ENCODE measurements around the gene PARD3.
"Not testable (repeated sequence)": the region's sequence is repeated elsewhere in the genome, so short reads cannot be mapped to it uniquely, and the experiment has no call there.

Gene PARD3

GRCh38 chr10:34446049-34446448, 369.0 kb downstream of the PARD3 start:
- no peaks in the 10 kb centered on the region for H3K4me1 ChIP-seq (ENCODE audit: control insufficient read depth, low read depth, low read length)
- no peak overlapping the region for H3K4me3 ChIP-seq (ENCODE audit: low read length)
- H3K9me3 ChIP-seq (ENCODE audit: control insufficient read depth, low read depth, low read length) = no peaks in the 10 kb centered on the region
- no peaks in the 10 kb centered on the region for H3K36me3 ChIP-seq (ENCODE audit: control insufficient read depth, low read depth, low read length)
- H3K27me3 ChIP-seq (ENCODE audit: control insufficient read depth, insufficient read depth, low read length) = no peaks in the 10 kb centered on the region
- H3K9ac ChIP-seq (ENCODE audit: low read length) = no peak overlapping the region
- H3K27ac ChIP-seq (ENCODE audit: low read length) = no peak overlapping the region

- H3K27ac ChIP-seq (ENCODE audit: low read length) = no peak overlapping the region
- H3K9me3 ChIP-seq (ENCODE audit: control insufficient read depth, low read depth, low read length) = no peaks in the 10 kb centered on the region
- no peaks in the 10 kb centered on the region for H3K4me1 ChIP-seq (ENCODE audit: control insufficient read depth, low read depth, low read length)
- no peak overlapping the region for H3K9ac ChIP-seq (ENCODE audit: low read length)
- H3K36me3 ChIP-seq (ENCODE audit: control insufficient read depth, low read depth, low read length) = no peaks in the 10 kb centered on the region
- H3K4me3 ChIP-seq (ENCODE audit: low read length) = no peak overlapping the region
- H3K27me3 ChIP-seq (ENCODE audit: control insufficient read depth, insufficient read depth, low read length) = no peaks in the 10 kb centered on the region
These were observed 370.6 kb downstream of the PARD3 start for GRCh38 chr10:34444223-34445183.

GRCh38 chr10:34439386-34439785, 375.7 kb downstream of the PARD3 start:
- H3K4me1 ChIP-seq (ENCODE audit: control insufficient read depth, low read depth, low read length); H3K27ac ChIP-seq (ENCODE audit: low read length): not testable (repeated sequence)

GRCh38 chr10:34438741-34439140, 376.4 kb downstream of the PARD3 start:
- Histone ChIP-seq H3K9ac (ENCODE audit: low read length) (no peak overlapping the region), H3K27me3 (ENCODE audit: control insufficient read depth, insufficient read depth, low read length) (no peaks in the 10 kb centered on the region), H3K4me1 (ENCODE audit: control insufficient read depth, low read depth, low read length) (no peaks in the 10 kb centered on the region), H3K9me3 (ENCODE audit: control insufficient read depth, low read depth, low read length) (no peaks in the 10 kb centered on the region), H3K4me3 (ENCODE audit: low read length) (no peak overlapping the region), H3K36me3 (ENCODE audit: control insufficient read depth, low read depth, low read length) (no peaks in the 10 kb centered on the region), H3K27ac (ENCODE audit: low read length) (no peak overlapping the region)

More at GRCh38 chr10:34439386-34439785, 375.7 kb downstream of the PARD3 start:
- not testable (repeated sequence) for H3K4me3 ChIP-seq (ENCODE audit: low read length); H3K36me3 ChIP-seq (ENCODE audit: control insufficient read depth, low read depth, low read length); H3K9me3 ChIP-seq (ENCODE audit: control insufficient read depth, low read depth, low read length); H3K27me3 ChIP-seq (ENCODE audit: control insufficient read depth, insufficient read depth, low read length); H3K9ac ChIP-seq (ENCODE audit: low read length)

GRCh38 chr10:34437906-34438305, 377.2 kb downstream of the PARD3 start:
- Histone ChIP-seq H3K27ac (ENCODE audit: low read length) (no peak overlapping the region), H3K27me3 (ENCODE audit: control insufficient read depth, insufficient read depth, low read length) (no peaks in the 10 kb centered on the region), H3K4me3 (ENCODE audit: low read length) (no peak overlapping the region), H3K9ac (ENCODE audit: low read length) (no peak overlapping the region), H3K4me1 (ENCODE audit: control insufficient read depth, low read depth, low read length) (no peaks in the 10 kb centered on the region), H3K9me3 (ENCODE audit: control insufficient read depth, low read depth, low read length) (no peaks in the 10 kb centered on the region), H3K36me3 (ENCODE audit: control insufficient read depth, low read depth, low read length) (no peaks in the 10 kb centered on the region)

DNA sequence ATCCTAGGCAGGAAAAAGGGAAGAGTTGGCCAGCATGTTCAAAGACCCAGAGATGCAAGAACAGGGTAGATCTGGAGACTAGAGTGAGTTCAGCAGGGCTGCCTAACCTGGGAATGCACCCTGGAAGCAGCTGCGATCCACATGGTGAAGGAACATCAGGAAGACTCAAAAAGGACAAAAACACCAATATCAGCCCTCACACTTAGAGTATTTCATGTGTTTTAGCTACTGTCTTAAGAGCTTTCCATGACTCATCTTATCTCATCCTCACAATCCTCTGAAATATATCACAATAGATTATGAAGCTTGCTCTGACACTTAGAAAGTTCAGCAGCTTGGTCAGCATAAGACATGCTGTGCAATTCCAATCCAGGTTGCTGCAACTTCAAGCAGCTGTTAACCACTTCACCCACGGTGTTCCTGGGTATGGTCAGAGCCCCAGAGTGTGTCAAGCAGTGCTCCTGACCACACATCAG, 380.9 kb downstream of the PARD3 start:
- no peaks in the 10 kb centered on the region for H3K36me3 ChIP-seq (ENCODE audit: control insufficient read depth, low read depth, low read length)
- H3K4me3 ChIP-seq (ENCODE audit: low read length) = no peak overlapping the region
- H3K9ac ChIP-seq (ENCODE audit: low read length) = no peak overlapping the region

DNA sequence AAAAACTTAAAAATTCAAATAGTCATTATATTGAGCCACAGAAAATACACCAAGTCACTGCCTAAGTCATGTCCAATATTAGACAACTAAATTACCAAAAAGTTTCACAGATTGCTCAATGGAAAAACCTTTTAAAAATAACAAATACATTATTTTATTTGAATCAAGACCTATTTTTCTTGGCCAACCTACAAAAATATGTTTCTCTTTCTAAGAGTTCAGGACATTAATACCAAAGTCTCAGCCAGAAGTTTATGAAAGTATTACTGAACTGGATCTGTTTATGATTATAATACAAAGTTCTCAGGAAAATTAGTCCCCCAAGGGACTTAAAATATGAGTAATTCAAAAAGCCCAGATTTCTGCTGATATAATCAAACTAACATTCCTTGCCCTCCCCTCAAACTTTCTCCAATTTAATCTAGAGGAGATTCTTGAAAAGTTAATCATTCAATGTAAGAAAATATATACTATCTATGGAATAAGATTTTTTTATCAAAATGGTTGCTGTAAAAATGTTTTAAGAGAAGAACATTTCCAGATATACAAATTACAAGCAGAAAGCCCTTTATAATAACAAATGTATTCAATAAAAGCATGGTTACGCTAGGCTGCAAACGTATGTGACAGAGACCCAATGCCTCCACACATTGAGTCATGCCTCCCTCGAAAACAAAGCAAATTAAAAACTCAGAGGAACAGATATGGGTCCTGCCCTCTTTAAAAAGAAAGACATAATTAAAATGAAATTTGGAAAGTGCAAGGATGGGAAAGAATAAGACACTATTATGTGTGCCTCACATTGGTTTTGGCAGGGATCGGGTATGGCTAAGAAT, 381.6 kb downstream of the PARD3 start:
- peaks cover 13% of the 10 kb centered on the region for H3K4me1 ChIP-seq (ENCODE audit: control insufficient read depth, low read depth, low read length)

More for the DNA sequence above, 380.9 kb downstream of the PARD3 start:
- no peak overlapping the region for H3K27ac ChIP-seq (ENCODE audit: low read length)
- H3K4me1 ChIP-seq (ENCODE audit: control insufficient read depth, low read depth, low read length) = peaks cover 8% of the 10 kb centered on the region
- no peaks in the 10 kb centered on the region for H3K27me3 ChIP-seq (ENCODE audit: control insufficient read depth, insufficient read depth, low read length)
- no peaks in the 10 kb centered on the region for H3K9me3 ChIP-seq (ENCODE audit: control insufficient read depth, low read depth, low read length)

GRCh38 chr10:34432589-34432988, 382.5 kb downstream of the PARD3 start:
- Histone ChIP-seq H3K36me3 (ENCODE audit: control insufficient read depth, low read depth, low read length) (no peaks in the 10 kb centered on the region), H3K27ac (ENCODE audit: low read length) (no peak overlapping the region), H3K27me3 (ENCODE audit: control insufficient read depth, insufficient read depth, low read length) (no peaks in the 10 kb centered on the region), H3K9me3 (ENCODE audit: control insufficient read depth, low read depth, low read length) (no peaks in the 10 kb centered on the region), H3K4me1 (ENCODE audit: control insufficient read depth, low read depth, low read length) (peaks cover 19% of the 10 kb centered on the region), H3K4me3 (ENCODE audit: low read length) (no peak overlapping the region), H3K9ac (ENCODE audit: low read length) (no peak overlapping the region)

More for the DNA sequence above, 381.6 kb downstream of the PARD3 start:
- no peak overlapping the region for H3K4me3 ChIP-seq (ENCODE audit: low read length)
- no peaks in the 10 kb centered on the region for H3K27me3 ChIP-seq (ENCODE audit: control insufficient read depth, insufficient read depth, low read length)
- H3K36me3 ChIP-seq (ENCODE audit: control insufficient read depth, low read depth, low read length) = no peaks in the 10 kb centered on the region
- no peaks in the 10 kb centered on the region for H3K9me3 ChIP-seq (ENCODE audit: control insufficient read depth, low read depth, low read length)
- no peak overlapping the region for H3K9ac ChIP-seq (ENCODE audit: low read length)
- no peak overlapping the region for H3K27ac ChIP-seq (ENCODE audit: low read length)

GRCh38 chr10:34430685-34431084, 384.4 kb downstream of the PARD3 start:
- H3K36me3 ChIP-seq (ENCODE audit: control insufficient read depth, low read depth, low read length) = no peaks in the 10 kb centered on the region
- H3K27ac ChIP-seq (ENCODE audit: low read length) = no peak overlapping the region
- H3K4me3 ChIP-seq (ENCODE audit: low read length) = no peak overlapping the region
- H3K9me3 ChIP-seq (ENCODE audit: control insufficient read depth, low read depth, low read length) = no peaks in the 10 kb centered on the region
- no peaks in the 10 kb centered on the region for H3K27me3 ChIP-seq (ENCODE audit: control insufficient read depth, insufficient read depth, low read length)
- H3K4me1 ChIP-seq (ENCODE audit: control insufficient read depth, low read depth, low read length) = peaks cover 34% of the 10 kb centered on the region
- H3K9ac ChIP-seq (ENCODE audit: low read length) = no peak overlapping the region

GRCh38 chr10:34428501-34428900, 386.6 kb downstream of the PARD3 start:
- no peaks in the 10 kb centered on the region for H3K36me3 ChIP-seq (ENCODE audit: control insufficient read depth, low read depth, low read length)
- H3K9ac ChIP-seq (ENCODE audit: low read length) = no peak overlapping the region
- H3K9me3 ChIP-seq (ENCODE audit: control insufficient read depth, low read depth, low read length) = no peaks in the 10 kb centered on the region
- H3K4me1 ChIP-seq (ENCODE audit: control insufficient read depth, low read depth, low read length) = peaks cover 43% of the 10 kb centered on the region
- H3K27me3 ChIP-seq (ENCODE audit: control insufficient read depth, insufficient read depth, low read length) = no peaks in the 10 kb centered on the region
- no peak overlapping the region for H3K4me3 ChIP-seq (ENCODE audit: low read length)
- no peak overlapping the region for H3K27ac ChIP-seq (ENCODE audit: low read length)

GRCh38 chr10:34427911-34428216, 387.2 kb downstream of the PARD3 start:
- no peaks in the 10 kb centered on the region for H3K27me3 ChIP-seq (ENCODE audit: control insufficient read depth, insufficient read depth, low read length)
- no peak overlapping the region for H3K27ac ChIP-seq (ENCODE audit: low read length)
- peaks cover 43% of the 10 kb centered on the region for H3K4me1 ChIP-seq (ENCODE audit: control insufficient read depth, low read depth, low read length)
- no peaks in the 10 kb centered on the region for H3K36me3 ChIP-seq (ENCODE audit: control insufficient read depth, low read depth, low read length)
- no peak overlapping the region for H3K9ac ChIP-seq (ENCODE audit: low read length)
- H3K4me3 ChIP-seq (ENCODE audit: low read length) = peak overlapping the region; percentile 66
- no peaks in the 10 kb centered on the region for H3K9me3 ChIP-seq (ENCODE audit: control insufficient read depth, low read depth, low read length)

All from iPS-18a (cell line).